HepG2 (cell line): ENCODE measurements around the gene LAMB4. TPM values are rescaled to one million over a fixed set of nuclear protein-coding genes. Genes with fewer than 3 reads are reported as not detected.

Experiments
- ATAC-seq: fragments of 200-7000 bp; cut with Tn5 transposase; 3 replicates; pipeline ENCODE4 v1.9.1; 2020; ENCODE audit warnings: mild to moderate bottlenecking, moderate library complexity
- BruUV-seq: library from RNA; stranded (reverse); fragments of 400-500 nt; replicated peaks from 2 replicates; lab custom pipeline; 2021; lab: Mats Ljungman, UMichigan
- CTCF ChIA-PET: fragments of 300-600 bp; formaldehyde crosslinking; extraction: SDS; loops from one replicate; lab custom pipeline; 2021; ENCODE audit warnings: low total read pairs, inconsistent platforms, low intra/inter-chr PET ratio; lab: Yijun Ruan, JAX
- POLR2A ChIA-PET: fragments of 350-600 bp; sonication (Branson Sonifier 250); formaldehyde crosslinking; loops from one replicate; lab custom pipeline; 2020; ENCODE audit warnings: antibody characterized with exemption, inconsistent platforms; lab: Yijun Ruan, JAX
- DNase-seq: peaks from one replicate; pipeline ENCODE4 v3.0.0-alpha.2; 2015; ENCODE audit warnings: low spot score
- FAIRE-seq: peaks from 3 replicates; lab custom pipeline; 2011; peaks lifted over from hg19 to GRCh38; lab: Jason Lieb, UNC
- H2AFZ ChIP-seq: one replicate; pipeline ENCODE4 v1.6.1; 2011; ENCODE audit warnings: low read length, inconsistent platforms
- H3K27ac ChIP-seq: fragments of 300-600 bp; 3 replicates; pipeline ENCODE4 v1.8.0; 2011; ENCODE audit warnings: mixed run types, mild to moderate bottlenecking, mixed read lengths, low read length, inconsistent platforms; ENCODE audit not compliant: insufficient read depth; ENCODE audit errors: extremely low read length
- H3K27me3 ChIP-seq, 2 experiments: fragments of 200-600 bp in 1 of 2; 2 replicates in 1 of 2; 3 replicates in 1 of 2; pipeline versions ENCODE4 v1.6.0 to v1.8.0; 2011; ENCODE audit warnings: low read length in 2 of 2, mild to moderate bottlenecking in 2 of 2, moderate library complexity in 2 of 2, inconsistent platforms in 1 of 2; ENCODE audit not compliant: insufficient read depth in 2 of 2, control insufficient read depth in 1 of 2
- H3K36me3 ChIP-seq, 2 experiments: fragments of 200-600 bp in 1 of 2; replicated peaks in 1 of 2; 2 replicates in 1 of 2; 3 replicates in 1 of 2; pipeline versions ENCODE4 v1.5.1 to v1.8.0; 2011; ENCODE audit warnings: low read length in 2 of 2, inconsistent platforms in 1 of 2; ENCODE audit not compliant: insufficient read depth in 2 of 2, control insufficient read depth in 1 of 2
- H3K4me1 ChIP-seq: 2 replicates; pipeline ENCODE4 v1.5.1; 2012; ENCODE audit warnings: low read length, inconsistent platforms; ENCODE audit not compliant: insufficient read depth
- H3K4me2 ChIP-seq: 2 replicates; pipeline ENCODE4 v1.6.0; 2011; ENCODE audit warnings: low read depth, low read length, inconsistent platforms
- H3K4me3 ChIP-seq, 3 experiments: fragments of 200-600 bp in 1 of 3; sonication (generic), shearing (Covaris generic) in 1 of 3; replicated peaks in 1 of 3; 2 replicates each; pipeline ENCODE4 v1.5.1; 2011 to 2016; ENCODE audit warnings: low read length in 3 of 3, inconsistent platforms in 2 of 3, low read depth in 2 of 3, mild to moderate bottlenecking in 2 of 3, control low read depth in 1 of 3, mixed read lengths in 1 of 3; ENCODE audit not compliant: insufficient read depth in 1 of 3
- H3K79me2 ChIP-seq: one replicate; pipeline ENCODE4 v1.6.1; 2011; ENCODE audit warnings: low read length, inconsistent platforms; ENCODE audit not compliant: insufficient read depth
- H3K9ac ChIP-seq: 2 replicates; pipeline ENCODE4 v1.6.0; 2011; ENCODE audit warnings: mild to moderate bottlenecking, low read depth, low read length, inconsistent platforms; ENCODE audit not compliant: insufficient read depth
- H3K9me3 ChIP-seq: 2 replicates; pipeline ENCODE4 v1.5.1; 2012; ENCODE audit warnings: mild to moderate bottlenecking, low read length
- H4K20me1 ChIP-seq: 2 replicates; pipeline ENCODE4 v1.6.0; 2011; ENCODE audit warnings: inconsistent platforms, mild to moderate bottlenecking, low read length, moderate library complexity; ENCODE audit not compliant: insufficient read depth
- ATF2 ChIP-seq: sonication (generic); formaldehyde crosslinking; IDR thresholded peaks from 2 replicates; pipeline ENCODE4 v1.4.0; 2020; ENCODE audit warnings: missing genetic modification reagents
- CEBPB ChIP-seq: IDR thresholded peaks from 2 replicates; pipeline ENCODE4 v1.6.1; 2011; ENCODE audit warnings: low read depth, low read length, improper control_type of control experiment, borderline replicate concordance
- CEBPG ChIP-seq: IDR thresholded peaks from 2 replicates; pipeline ENCODE4 v1.6.1; 2016
- FOSL1 ChIP-seq: sonication (generic); formaldehyde crosslinking; IDR thresholded peaks from 2 replicates; pipeline ENCODE4 v1.9.0; 2021; ENCODE audit warnings: missing genetic modification reagents, borderline replicate concordance
- FOXA1 ChIP-seq, 2 experiments: fragments of 450-650 bp in 1 of 2; sonication (generic) in 1 of 2; formaldehyde crosslinking in 1 of 2; IDR thresholded peaks; 2 replicates each; pipeline versions ENCODE4 v1.4.0 to v1.6.1; 2016 to 2020; ENCODE audit warnings: missing genetic modification reagents in 1 of 2
- GABPA ChIP-seq, 2 experiments: IDR thresholded peaks; 2 replicates each; pipeline ENCODE4 v1.6.1; 2011 to 2016; ENCODE audit warnings: low read depth in 2 of 2, low read length in 1 of 2, missing biosample characterization in 1 of 2, missing genetic modification characterization in 1 of 2
- HDAC2 ChIP-seq: sonication (generic); formaldehyde crosslinking; IDR thresholded peaks from 2 replicates; pipeline ENCODE4 v1.4.0; 2020; ENCODE audit warnings: missing genetic modification reagents
- IKZF5 ChIP-seq: IDR thresholded peaks from 2 replicates; pipeline ENCODE4 v1.6.1; 2018; ENCODE audit warnings: missing genetic modification reagents, mild to moderate bottlenecking, missing compliant biosample characterization
- SAP130 ChIP-seq: IDR thresholded peaks from 2 replicates; pipeline ENCODE4 v1.6.1; 2016; ENCODE audit warnings: low read depth
- SMAD3 ChIP-seq: sonication (generic); formaldehyde crosslinking; IDR thresholded peaks from 2 replicates; pipeline ENCODE4 v1.4.0; 2020; ENCODE audit warnings: missing genetic modification reagents
- SOX6 ChIP-seq, 2 experiments: fragments of 450-650 bp in 1 of 2; sonication (generic) in 1 of 2; formaldehyde crosslinking in 1 of 2; IDR thresholded peaks; 2 replicates each; pipeline versions ENCODE4 v1.4.0 to v1.6.1; 2017 to 2020; ENCODE audit warnings: antibody characterized with exemption in 1 of 2, mild to moderate bottlenecking in 1 of 2, missing genetic modification reagents in 1 of 2
- ZNF501 ChIP-seq: sonication (generic); formaldehyde crosslinking; IDR thresholded peaks from 2 replicates; pipeline ENCODE4 v1.5.1; 2020; ENCODE audit warnings: mild to moderate bottlenecking, moderate library complexity, missing genetic modification reagents
- ZNF614 ChIP-seq: IDR thresholded peaks from 2 replicates; pipeline ENCODE4 v1.6.1; 2018; ENCODE audit warnings: missing biosample characterization, missing genetic modification reagents, inconsistent platforms, borderline replicate concordance
- ZNF800 ChIP-seq: sonication (generic); formaldehyde crosslinking; IDR thresholded peaks from 2 replicates; pipeline ENCODE4 v1.4.0; 2020; ENCODE audit warnings: missing genetic modification reagents
- ZSCAN9 ChIP-seq: IDR thresholded peaks from 2 replicates; pipeline ENCODE4 v1.6.1; 2016; ENCODE audit warnings: borderline replicate concordance
- WGBS: methylation state at CpG from one replicate; pipeline ENCODE4 v1.1.6; 2017; ENCODE audit warnings: low lambda C conversion rate; 5-methylcytosine and 5-hydroxymethylcytosine counted together
- in situ Hi-C: cut with HindIII; loops from 2 replicates; pipeline ENCODE4 v1.10.0; 2017; ENCODE audit warnings: low pct_unique_long_range_greater_than_20kb; ENCODE audit not compliant: extremely low pct_ligation_motif_present
- intact Hi-C: fragments of 100-400 bp; cut with micrococcal nuclease; formaldehyde crosslinking; loops from one replicate; pipeline ENCODE4 v1.10.0; 2022; ENCODE audit not compliant: unreplicated experiment
- polyA plus RNA-seq, 8 experiments: library from polyadenylated mRNA; depleted of rRNA in 3 of 8; stranded (reverse) in 7 of 8; unstranded in 1 of 8; fragments of >200 nt; fragmentation: Illumina TruSeq in 4 of 8; extraction: Trizol in 4 of 8; gene quantifications; 2 replicates each; pipeline versions ENCODE4 v1.2.1 to v1.2.3, GENCODE V29; 2011 to 2016; ENCODE audit warnings: low read depth in 4 of 8, missing spikeins in 1 of 8, mixed read lengths in 1 of 8; ENCODE audit not compliant: insufficient read depth in 1 of 8
- total RNA-seq, 5 experiments: library from RNA; depleted of rRNA; stranded (reverse); fragments of >200 nt; fragmentation: Illumina TruSeq; extraction: Trizol; gene quantifications; 2 replicates each; pipeline ENCODE4 v1.2.3, GENCODE V29; 2016; ENCODE audit warnings: low read depth in 1 of 5

Gene LAMB4
- total and polyA plus RNA-seq, 2 of the 13 experiments (the other 11 are each of a cell fraction or from before 2014, with no cell fraction given) = 0.05 TPM; not detected in 1

DNA sequence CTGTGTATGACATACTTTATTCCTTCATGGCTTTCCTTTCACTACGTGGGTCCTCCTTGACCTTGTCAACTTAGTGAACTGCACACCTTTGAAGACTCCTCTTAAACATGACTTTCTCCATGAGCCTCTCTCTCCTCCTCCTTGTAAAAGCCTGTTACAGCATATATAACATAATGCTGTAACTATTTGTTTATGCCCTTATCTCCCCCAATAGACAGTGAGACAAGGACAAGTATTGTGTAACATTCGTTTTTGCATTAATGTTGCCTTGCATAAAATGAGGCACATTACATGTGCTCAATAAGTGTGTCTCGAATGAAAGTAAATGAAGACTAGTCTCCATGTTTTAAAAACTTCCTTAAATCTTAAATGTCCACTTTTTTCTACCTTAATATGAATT lies 122.9 kb downstream of the LAMB4 start (continued):
- TF ChIP-seq ATF2 (CRISPR knock-in tag) (no peak), FOXA1 (IDR thresholded peaks at IDR 0.05) (no peak), FOXA1 (CRISPR knock-in tag; IDR thresholded peaks at IDR 0.05) (0 out of 2 replicates have a peak, but pooled peaks have one; percentile 23), CEBPG (peak; percentile 81), FOSL1 (CRISPR knock-in tag) (no peak), CEBPB (peak; percentile 89)

DNA sequence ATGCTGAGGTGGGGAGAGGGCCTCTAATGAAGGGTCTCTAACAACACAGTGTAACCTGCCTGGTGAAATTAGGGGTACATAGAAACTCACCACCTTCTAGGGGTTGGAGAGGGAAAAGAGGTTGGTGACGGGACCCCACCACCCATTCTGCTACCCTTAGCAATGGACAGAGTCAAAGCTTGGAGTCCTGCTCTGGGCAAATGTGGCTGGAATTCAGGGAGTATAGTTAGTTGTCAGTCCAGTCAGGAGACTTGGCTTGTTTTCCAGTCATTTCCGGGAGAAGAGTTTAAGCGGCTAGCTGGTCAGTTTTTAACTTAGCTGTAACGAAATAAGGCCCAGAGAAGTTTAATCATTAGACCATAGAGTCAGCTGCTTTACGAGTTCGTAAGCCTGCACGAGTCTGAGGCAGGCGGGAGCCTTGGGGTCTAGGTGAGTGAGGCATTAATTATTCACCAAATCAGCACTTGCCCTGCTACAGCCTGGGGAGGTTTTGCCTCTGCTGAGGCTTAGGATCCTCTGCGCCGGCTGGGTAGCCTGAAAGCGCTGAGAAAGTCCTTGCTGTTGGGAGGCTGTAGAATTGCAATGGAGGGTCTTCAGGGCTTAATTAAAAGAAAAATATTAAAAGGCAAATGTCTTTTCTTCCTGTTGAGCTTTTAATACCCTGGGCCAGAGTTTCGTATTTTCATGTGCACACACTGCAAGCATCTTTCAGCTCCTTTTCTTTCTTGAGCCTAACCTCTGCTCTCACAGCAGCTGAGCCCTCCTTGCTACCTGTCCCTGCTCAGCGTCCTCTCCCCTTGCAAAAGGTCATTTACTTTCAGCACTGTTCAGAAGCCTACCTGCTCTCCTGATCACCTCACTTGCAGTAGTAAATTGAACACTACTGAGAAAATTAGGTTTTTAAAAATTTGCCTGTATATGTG lies 125.7 kb downstream of the LAMB4 start:
- peak; percentile 84 for ATAC-seq
- Histone ChIP-seq H3K4me3 (peak overlapping the region; percentile 75 to 93 (median 85)), H3K36me3 (no peaks in the 10 kb centered on the region), H3K27me3 (no peaks in the 10 kb centered on the region), H3K27ac (peak overlapping the region; percentile 68), H3K9me3 (no peaks in the 10 kb centered on the region), H3K9ac (peak overlapping the region; percentile 81), H3K4me1 (peaks cover 86% of the 10 kb centered on the region), H3K79me2 (peaks cover 13% of the 10 kb centered on the region), H4K20me1 (no peaks in the 10 kb centered on the region), H3K4me2 (peak overlapping the region; percentile 88), H2AFZ (peak overlapping the region; percentile 59)
- in situ Hi-C loops = no loop called here
- peak; percentile 90 for FAIRE-seq
- POLR2A ChIA-PET = interaction anchor here (0.7 to 4.1 kb wide), 9 partner anchors 8 to 77 kb away, joined by 3 to 49 read pairs (median 6); no protein-coding TSS in a partner anchor
- intact Hi-C loops = loop anchor here (1.0 kb wide), 2 partner anchors 11 to 37 kb away; no protein-coding TSS in a partner anchor
- CTCF ChIA-PET = no interaction called here
- no TSS peak for BruUV-seq
- WGBS = 0% methylated on average over 6 of the region's 13 CpGs
- peak; percentile 88 for DNase-seq
- TF ChIP-seq GABPA (IDR thresholded peaks at IDR 0.05; ENCODE audit: low read depth, low read length) = no peak
- TF ChIP-seq GABPA (CRISPR knock-in tag; IDR thresholded peaks at IDR 0.05; ENCODE audit: low read depth) = peak; percentile 41; the same call in 1 of the 2 replicates
- no peak for TF ChIP-seq ZNF501 (CRISPR knock-in tag)
- TF ChIP-seq ZNF614 (CRISPR knock-in tag) = peak; percentile 56; the same call in 1 of the 2 replicates
- peak; percentile 41; the same call in 1 of the 2 replicates for TF ChIP-seq ZSCAN9 (CRISPR knock-in tag)
- TF ChIP-seq ZNF800 (CRISPR knock-in tag) = peak; percentile 52; the same call in 1 of the 2 replicates
- TF ChIP-seq IKZF5 (CRISPR knock-in tag) = peak; percentile 36
- 0 out of 2 replicates have a peak, but pooled peaks have one; percentile 3 for TF ChIP-seq CEBPG
- TF ChIP-seq HDAC2 (CRISPR knock-in tag) = peak; percentile 33; the same call in 1 of the 2 replicates
- peak; percentile 60 for TF ChIP-seq SAP130 (CRISPR knock-in tag)
- no peak for TF ChIP-seq SOX6 (IDR thresholded peaks at IDR 0.05)
- peak; percentile 48 for TF ChIP-seq SOX6 (CRISPR knock-in tag; IDR thresholded peaks at IDR 0.05)
- peak; percentile 53; the same call in 1 of the 2 replicates for TF ChIP-seq SMAD3 (CRISPR knock-in tag)
